ENCODE data around the gene UNC119B. TPM values are rescaled to one million over a fixed set of nuclear protein-coding genes. Genes with fewer than 3 reads are reported as not detected.

UNC119B gene
- total RNA-seq, 1 donor = 25.0 TPM

GRCh38 chr12:120764816-120765215, 54.6 kb downstream of the UNC119B start:
- no peak for TF ChIP-seq CTCF (IDR thresholded peaks at IDR 0.05; ENCODE audit: insufficient read depth, low read depth, low read length)
- peak; percentile 7 for DNase-seq (ENCODE audit: low read depth)
- no peak overlapping the region for H3K4me3 ChIP-seq (ENCODE audit: low read depth, low read length)

GRCh38 chr12:120766566-120766965, 56.3 kb downstream of the UNC119B start:
- DNase-seq (ENCODE audit: low read depth) = no peak
- TF ChIP-seq CTCF (IDR thresholded peaks at IDR 0.05; ENCODE audit: insufficient read depth, low read depth, low read length) = no peak

GRCh38 chr12:120767071-120768024, 57.1 kb downstream of the UNC119B start:
- no peak for DNase-seq (ENCODE audit: low read depth)
- TF ChIP-seq CTCF (IDR thresholded peaks at IDR 0.05; ENCODE audit: insufficient read depth, low read depth, low read length) = no peak
- no peak overlapping the region for H3K4me3 ChIP-seq (ENCODE audit: low read depth, low read length)

More at GRCh38 chr12:120766566-120766965, 56.3 kb downstream of the UNC119B start:
- H3K4me3 ChIP-seq (ENCODE audit: low read depth, low read length) = no peak overlapping the region

DNA sequence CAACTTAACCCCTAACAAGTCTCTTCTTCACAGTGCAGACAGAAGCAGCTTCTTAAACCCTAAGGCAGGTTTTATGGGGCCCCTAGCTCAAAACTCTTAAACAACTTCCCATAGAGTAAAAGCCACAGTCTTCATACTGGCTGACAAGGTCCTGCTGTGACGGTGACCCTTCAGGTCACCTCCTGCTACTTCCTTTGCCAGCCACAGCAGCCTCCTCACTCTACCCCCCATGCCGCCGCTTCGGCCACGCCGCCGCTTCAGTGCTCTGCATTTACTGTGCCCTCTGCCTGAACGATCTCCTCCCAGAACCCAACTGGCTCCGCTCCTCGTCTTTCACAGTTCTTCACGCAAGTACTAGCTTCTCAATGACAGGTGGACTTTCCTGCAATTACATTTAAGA, 60.8 kb downstream of the UNC119B start:
- TF ChIP-seq CTCF (IDR thresholded peaks at IDR 0.05; ENCODE audit: insufficient read depth, low read depth, low read length) = no peak
- H3K4me3 ChIP-seq (ENCODE audit: low read depth, low read length) = no peak overlapping the region
- DNase-seq (ENCODE audit: low read depth) = no peak

Other genes starting within 250 kb of the UNC119B start
- 148 and 192 TPM in 2 replicates for gene SRSF9, start 240.7 kb upstream of the UNC119B start, total RNA-seq
- 206 and 280 TPM in 2 replicates for gene DYNLL1, start 214.3 kb upstream of the UNC119B start, total RNA-seq
- gene COQ5, start 181.3 kb upstream of the UNC119B start, total RNA-seq = 18.4 and 29.8 TPM in 2 replicates
- gene RNF10, start 176.1 kb upstream of the UNC119B start, total RNA-seq = 127 and 175 TPM in 2 replicates
- gene POP5, start 129.1 kb upstream of the UNC119B start, total RNA-seq = 35.8 and 40.6 TPM in 2 replicates
- gene CABP1, start 69.8 kb upstream of the UNC119B start, total RNA-seq = not detected in 2 replicates
- 126 and 224 TPM in 2 replicates for gene MLEC, start 23.3 kb upstream of the UNC119B start, total RNA-seq
- gene ACADS, start 15.4 kb downstream of the UNC119B start, total RNA-seq = 6.9 and 9.7 TPM in 2 replicates
- 8.7 and 9.5 TPM in 2 replicates for gene SPPL3, start 193.9 kb downstream of the UNC119B start, total RNA-seq